HCT116 (cell line): ENCODE results near the gene PCBP3. TPM values are rescaled to one million over a fixed set of nuclear protein-coding genes. Genes with fewer than 3 reads are reported as not detected.

Source experiments
- ATAC-seq: fragments of 200-7000 bp; cut with Tn5 transposase; 2 replicates; pipeline ENCODE4 v1.9.1; 2020; ENCODE audit warnings: mild to moderate bottlenecking, moderate library complexity
- BruUV-seq: library from RNA; stranded (reverse); fragments of 400-500 nt; replicated peaks from 2 replicates; lab custom pipeline; 2021; lab: Mats Ljungman, UMichigan
- CTCF ChIA-PET: fragments of 300-600 bp; sonication (Branson Sonifier 250); formaldehyde crosslinking; loops from one replicate; lab custom pipeline; 2021; ENCODE audit warnings: antibody characterized with exemption; lab: Charles Lee
- POLR2A ChIA-PET: fragments of 300-600, 350-600 bp; sonication (Branson Sonifier 250); formaldehyde crosslinking; loops from one replicate; lab custom pipeline; 2021; ENCODE audit warnings: antibody characterized with exemption; lab: Charles Lee
- RAD21 ChIA-PET, 2 experiments: fragments of 300-600 bp; sonication (Branson Sonifier 250); formaldehyde crosslinking; loops; one replicate each; lab custom pipeline; 2023; ENCODE audit warnings: low total read pairs in 2 of 2; ENCODE audit not compliant: uncharacterized antibody in 2 of 2, unreplicated experiment in 2 of 2, low non-redundant PET in 1 of 2; lab: Charles Lee
- DNase-seq: peaks from one replicate; pipeline ENCODE4 v3.0.0-alpha.2; 2010; ENCODE audit warnings: low read depth, low spot score
- H2AFZ ChIP-seq: fragments of 200-600 bp; shearing (Covaris generic), sonication (generic); 2 replicates; pipeline ENCODE4 v1.6.1; 2017; ENCODE audit warnings: low read depth, mixed run types, mixed read lengths, antibody characterized with exemption, low read length; ENCODE audit not compliant: poor library complexity, severe bottlenecking
- H3K27ac ChIP-seq: 2 replicates; pipeline ENCODE4 v1.5.1; 2012; ENCODE audit warnings: low read depth, low read length
- H3K27me3 ChIP-seq: fragments of 200-600 bp; sonication (generic); 2 replicates; pipeline ENCODE4 v1.6.1; 2016; ENCODE audit warnings: mixed run types, low read length, mixed read lengths; ENCODE audit not compliant: insufficient read depth
- H3K36me3 ChIP-seq, 2 experiments: fragments of 200-500 bp in 1 of 2; fragments of 200-600 bp in 1 of 2; sonication (Bioruptor generic) in 1 of 2; sonication (generic) in 1 of 2; 2 replicates each; pipeline versions ENCODE4 v1.5.1 to v1.6.1; 2014 to 2016; ENCODE audit warnings: low read length in 2 of 2, inconsistent platforms in 1 of 2, mixed read lengths in 1 of 2, mixed run types in 1 of 2; ENCODE audit not compliant: insufficient read depth in 2 of 2, control insufficient read depth in 1 of 2
- H3K4me1 ChIP-seq, 2 experiments: fragments of 200-600 bp in 1 of 2; sonication (generic) in 1 of 2; 2 replicates each; pipeline versions ENCODE4 v1.5.1 to v1.6.1; 2012 to 2017; ENCODE audit warnings: low read length in 2 of 2, inconsistent platforms in 1 of 2, mild to moderate bottlenecking in 1 of 2, mixed read lengths in 1 of 2, mixed run types in 1 of 2, moderate library complexity in 1 of 2; ENCODE audit not compliant: insufficient read depth in 2 of 2, control insufficient read depth in 1 of 2
- H3K4me2 ChIP-seq: fragments of 200-600 bp; sonication (generic); 2 replicates; pipeline ENCODE4 v1.6.1; 2017; ENCODE audit warnings: mixed run types, low read length, mixed read lengths
- H3K4me3 ChIP-seq, 2 experiments: fragments of 200-600 bp in 1 of 2; sonication (generic) in 1 of 2; replicated peaks in 1 of 2; 2 replicates each; pipeline ENCODE4 v1.5.1; 2011 to 2016; ENCODE audit warnings: low read length in 2 of 2, control low read depth in 1 of 2, low read depth in 1 of 2, mild to moderate bottlenecking in 1 of 2, mixed read lengths in 1 of 2, mixed run types in 1 of 2
- H3K79me2 ChIP-seq: fragments of 200-600 bp; sonication (generic); 2 replicates; pipeline ENCODE4 v1.6.1; 2017; ENCODE audit warnings: mild to moderate bottlenecking, mixed run types, low read length, moderate library complexity, mixed read lengths; ENCODE audit not compliant: insufficient read depth
- H3K9ac ChIP-seq: fragments of 200-600 bp; sonication (generic); 2 replicates; pipeline ENCODE4 v1.6.1; 2016; ENCODE audit warnings: low read length, mixed read lengths
- H3K9me2 ChIP-seq: fragments of 200-600 bp; sonication (generic), shearing (Covaris generic); 2 replicates; pipeline ENCODE4 v1.6.1; 2017; ENCODE audit warnings: mixed run types, mild to moderate bottlenecking, moderate library complexity; ENCODE audit not compliant: insufficient read depth
- H3K9me3 ChIP-seq, 2 experiments: fragments of 200-500 bp in 1 of 2; fragments of 200-600 bp in 1 of 2; sonication (Bioruptor generic) in 1 of 2; sonication (generic) in 1 of 2; 2 replicates each; pipeline ENCODE4 v1.6.1; 2014 to 2017; ENCODE audit warnings: low read length in 2 of 2, mixed read lengths in 2 of 2, inconsistent platforms in 1 of 2, low read depth in 1 of 2, mild to moderate bottlenecking in 1 of 2, mixed run types in 1 of 2, moderate library complexity in 1 of 2; ENCODE audit not compliant: control insufficient read depth in 1 of 2, insufficient read depth in 1 of 2
- H4K20me1 ChIP-seq: fragments of 200-600 bp; sonication (generic), shearing (Covaris generic); 2 replicates; pipeline ENCODE4 v1.6.1; 2017; ENCODE audit warnings: mixed run types, mild to moderate bottlenecking, moderate library complexity; ENCODE audit not compliant: insufficient read depth
- CBX3 ChIP-seq: IDR thresholded peaks from 2 replicates; pipeline ENCODE4 v1.6.1; 2012; ENCODE audit warnings: low read depth
- CEBPB ChIP-seq: IDR thresholded peaks from 2 replicates; pipeline ENCODE4 v1.6.1; 2012; ENCODE audit warnings: low read depth
- ELF1 ChIP-seq: IDR thresholded peaks from 2 replicates; pipeline ENCODE4 v1.6.1; 2012; ENCODE audit warnings: low read depth, borderline replicate concordance
- FOSL1 ChIP-seq: IDR thresholded peaks from 2 replicates; pipeline ENCODE4 v1.6.1; 2012; ENCODE audit warnings: low read depth
- SIN3A ChIP-seq: IDR thresholded peaks from 2 replicates; pipeline ENCODE4 v1.6.1; 2012; ENCODE audit warnings: low read depth
- ZFX ChIP-seq: fragments of 450-650 bp; IDR thresholded peaks from 2 replicates; pipeline ENCODE4 v1.6.1; 2017
- intact Hi-C: fragments of 100-400 bp; cut with micrococcal nuclease; formaldehyde crosslinking; loops from 2 replicates; pipeline ENCODE4 v1.10.0; 2022
- total RNA-seq: library from RNA; stranded (reverse); gene quantifications from one replicate; pipeline ENCODE4 v1.2.1, GENCODE V29; 2021; ENCODE audit not compliant: unreplicated experiment
- TF ChIP-seq, protein P1 (sequence below), 3 experiments: fragments of 200-600 bp in 1 of 3; sonication (generic) in 1 of 3; IDR thresholded peaks in 2 of 3; conservative IDR thresholded peaks in 1 of 3; 2 replicates each; pipeline ENCODE4 v1.5.1; 2012 to 2017; ENCODE audit warnings: low read depth in 2 of 3, low read length in 2 of 3, antibody characterized with exemption in 1 of 3, borderline replicate concordance in 1 of 3, control low read depth in 1 of 3, mild to moderate bottlenecking in 1 of 3, mixed read lengths in 1 of 3, mixed run types in 1 of 3, moderate library complexity in 1 of 3; ENCODE audit not compliant: insufficient read depth in 1 of 3

PCBP3 gene
- total RNA-seq, 1 experiment from 2014 or later: 3.1 TPM

DNA sequence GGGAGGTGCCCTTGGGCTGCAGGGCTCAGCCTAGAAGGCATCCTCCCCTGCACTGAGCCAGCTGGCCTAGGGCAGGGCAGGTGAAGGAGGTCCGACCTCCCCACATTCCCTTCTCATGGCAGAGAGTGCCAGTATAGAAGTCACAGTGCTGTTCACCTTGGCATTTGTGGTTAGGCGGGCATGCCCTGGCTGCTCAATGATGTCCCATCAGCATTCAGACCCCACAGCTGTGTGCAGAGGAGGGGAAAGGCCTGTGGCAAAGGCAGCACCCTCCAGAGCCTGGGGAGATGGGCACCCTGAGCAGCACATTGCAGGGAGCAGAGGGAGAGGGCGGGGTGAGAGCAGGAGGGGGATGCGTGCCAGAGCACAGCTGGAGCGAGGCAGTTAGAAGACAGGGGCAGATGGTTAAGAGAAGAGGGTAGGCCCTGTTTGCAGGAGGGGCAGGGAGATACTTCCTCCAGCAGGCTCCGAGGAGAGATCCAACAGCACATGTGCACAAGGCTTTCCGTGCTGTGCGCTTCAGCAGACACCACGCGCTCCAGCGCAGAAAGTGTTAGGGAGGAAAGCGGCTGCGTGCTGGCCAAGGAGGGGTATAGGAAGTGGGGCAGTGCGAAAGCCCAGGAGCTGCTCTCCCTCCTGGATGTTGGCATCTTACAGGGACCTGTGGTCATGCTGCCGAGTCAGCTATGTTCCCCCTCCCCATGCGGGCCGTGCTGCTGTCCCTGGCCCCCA lies 294.4 kb downstream of the PCBP3 start:
- Histone ChIP-seq H3K9me3 (no peaks in the 10 kb centered on the region), H3K9me2 (no peaks in the 10 kb centered on the region), H3K4me2 (no peak overlapping the region), H3K36me3 (no peaks in the 10 kb centered on the region), H3K27ac (no peak overlapping the region), H3K4me1 (no peaks in the 10 kb centered on the region), H3K79me2 (no peaks in the 10 kb centered on the region), H3K4me3 (no peak overlapping the region), H2AFZ (no peak overlapping the region), H4K20me1 (no peaks in the 10 kb centered on the region), H3K27me3 (no peaks in the 10 kb centered on the region), H3K9ac (no peak overlapping the region)
- intact Hi-C loops: no loop called here
- ChIA-PET RAD21 (no interaction called here), POLR2A (no interaction called here), CTCF (no interaction called here)
- TF ChIP-seq, protein P1, sequence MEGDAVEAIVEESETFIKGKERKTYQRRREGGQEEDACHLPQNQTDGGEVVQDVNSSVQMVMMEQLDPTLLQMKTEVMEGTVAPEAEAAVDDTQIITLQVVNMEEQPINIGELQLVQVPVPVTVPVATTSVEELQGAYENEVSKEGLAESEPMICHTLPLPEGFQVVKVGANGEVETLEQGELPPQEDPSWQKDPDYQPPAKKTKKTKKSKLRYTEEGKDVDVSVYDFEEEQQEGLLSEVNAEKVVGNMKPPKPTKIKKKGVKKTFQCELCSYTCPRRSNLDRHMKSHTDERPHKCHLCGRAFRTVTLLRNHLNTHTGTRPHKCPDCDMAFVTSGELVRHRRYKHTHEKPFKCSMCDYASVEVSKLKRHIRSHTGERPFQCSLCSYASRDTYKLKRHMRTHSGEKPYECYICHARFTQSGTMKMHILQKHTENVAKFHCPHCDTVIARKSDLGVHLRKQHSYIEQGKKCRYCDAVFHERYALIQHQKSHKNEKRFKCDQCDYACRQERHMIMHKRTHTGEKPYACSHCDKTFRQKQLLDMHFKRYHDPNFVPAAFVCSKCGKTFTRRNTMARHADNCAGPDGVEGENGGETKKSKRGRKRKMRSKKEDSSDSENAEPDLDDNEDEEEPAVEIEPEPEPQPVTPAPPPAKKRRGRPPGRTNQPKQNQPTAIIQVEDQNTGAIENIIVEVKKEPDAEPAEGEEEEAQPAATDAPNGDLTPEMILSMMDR (IDR thresholded peaks at IDR 0.05 in 2 of 3, conservative IDR thresholded peaks at IDR 0.05 in 1 of 3; ENCODE audit: borderline replicate concordance in 1 of 3, insufficient read depth in 1 of 3, low read depth in 2 of 3, low read length in 2 of 3): no peak
- no peak for TF ChIP-seq ZFX
- TF ChIP-seq SIN3A: no peak
- TF ChIP-seq CEBPB: no peak
- no peak for TF ChIP-seq FOSL1
- TF ChIP-seq CBX3: no peak
- DNase-seq (no peak), ATAC-seq (no peak)
- no TSS peak for BruUV-seq

DNA sequence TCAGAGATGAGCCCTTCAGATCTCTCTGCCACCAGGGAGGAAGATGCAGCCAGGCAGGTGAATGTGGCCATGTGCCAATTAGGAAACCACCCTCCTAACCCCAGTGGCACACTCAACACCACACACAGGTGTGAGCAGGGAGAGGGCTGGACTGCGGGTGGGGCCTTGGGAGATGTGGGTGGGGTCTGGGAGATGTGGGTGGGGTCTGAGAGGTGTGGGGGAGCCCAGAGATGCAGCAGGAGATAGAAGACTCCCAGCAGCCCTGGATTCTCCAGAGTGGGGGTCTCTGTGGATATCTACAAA lies 294.9 kb downstream of the PCBP3 start:
- Histone ChIP-seq H3K36me3 (no peaks in the 10 kb centered on the region), H3K4me1 (no peaks in the 10 kb centered on the region), H3K79me2 (no peaks in the 10 kb centered on the region), H3K9ac (no peak overlapping the region), H3K27me3 (no peaks in the 10 kb centered on the region), H3K4me2 (no peak overlapping the region), H3K4me3 (no peak overlapping the region), H3K27ac (no peak overlapping the region), H3K9me2 (no peaks in the 10 kb centered on the region), H4K20me1 (no peaks in the 10 kb centered on the region), H2AFZ (no peak overlapping the region), H3K9me3 (no peaks in the 10 kb centered on the region)
- ChIA-PET POLR2A (no interaction called here), CTCF (no interaction called here), RAD21 (no interaction called here)
- BruUV-seq: no TSS peak
- intact Hi-C loops: no loop called here
- DNase-seq: no peak
- peak; percentile 48; the same call in 1 of the 2 replicates for ATAC-seq
- no peak for TF ChIP-seq ELF1
